DND-41 (cell line): Measurements from ENCODE around the gene ATAD2B.

Experiments
- ATAC-seq: fragments of 200-7000 bp; cut with Tn5 transposase; 3 replicates; pipeline ENCODE4 v1.9.1; 2021; ENCODE audit warnings: low read depth; ENCODE audit not compliant: insufficient read depth
- DNase-seq: peaks from one replicate; pipeline ENCODE4 v3.0.0-alpha.2; 2020
- H2AFZ ChIP-seq: 2 replicates; pipeline ENCODE4 v1.6.0; 2012; ENCODE audit warnings: low read depth, low read length
- H3K27ac ChIP-seq: 2 replicates; pipeline ENCODE4 v1.5.1; 2012; ENCODE audit warnings: low read length, inconsistent platforms
- H3K27me3 ChIP-seq: fragments of 200-600 bp; sonication (generic); 2 replicates; pipeline ENCODE4 v1.6.0; 2012; ENCODE audit warnings: low read length, mild to moderate bottlenecking, inconsistent platforms; ENCODE audit not compliant: insufficient read depth, poor library complexity
- H3K36me3 ChIP-seq: 2 replicates; pipeline ENCODE4 v1.5.1; 2012; ENCODE audit warnings: low read length, inconsistent platforms; ENCODE audit not compliant: insufficient read depth
- H3K4me1 ChIP-seq: 2 replicates; pipeline ENCODE4 v1.5.1; 2012; ENCODE audit warnings: mild to moderate bottlenecking, low read length; ENCODE audit not compliant: insufficient read depth
- H3K4me2 ChIP-seq: 2 replicates; pipeline ENCODE4 v1.6.0; 2012; ENCODE audit warnings: mild to moderate bottlenecking, moderate library complexity, low read length, inconsistent platforms; ENCODE audit not compliant: insufficient read depth
- H3K4me3 ChIP-seq, 2 experiments: fragments of 200-600 bp in 1 of 2; shearing (Covaris generic) in 1 of 2; 2 replicates each; pipeline ENCODE4 v1.5.1; 2012 to 2016; ENCODE audit warnings: inconsistent platforms in 2 of 2, low read length in 2 of 2, mild to moderate bottlenecking in 2 of 2, low read depth in 1 of 2, moderate library complexity in 1 of 2
- H3K79me2 ChIP-seq: 2 replicates; pipeline ENCODE4 v1.6.0; 2012; ENCODE audit warnings: low read length, inconsistent platforms; ENCODE audit not compliant: insufficient read depth
- H3K9ac ChIP-seq: 2 replicates; pipeline ENCODE4 v1.6.0; 2012; ENCODE audit warnings: low read depth, mild to moderate bottlenecking, inconsistent platforms, low read length, moderate library complexity
- H3K9me3 ChIP-seq: 2 replicates; pipeline ENCODE4 v1.5.1; 2012; ENCODE audit warnings: low read length, moderate library complexity, mild to moderate bottlenecking, inconsistent platforms; ENCODE audit not compliant: insufficient read depth, severe bottlenecking
- H4K20me1 ChIP-seq: 2 replicates; pipeline ENCODE4 v1.6.0; 2012; ENCODE audit warnings: low read length; ENCODE audit not compliant: insufficient read depth
- EZH2 ChIP-seq: IDR thresholded peaks from 3 replicates; pipeline ENCODE4 v1.6.1; 2012; ENCODE audit warnings: borderline replicate concordance, low read depth, mild to moderate bottlenecking, moderate library complexity, low read length, inconsistent platforms; ENCODE audit not compliant: severe bottlenecking
- TF ChIP-seq, protein P1 (sequence below): IDR thresholded peaks from 2 replicates; pipeline ENCODE4 v1.5.1; 2012; ENCODE audit warnings: borderline replicate concordance, low read length, moderate library complexity, mild to moderate bottlenecking; ENCODE audit not compliant: poor library complexity, severe bottlenecking; ENCODE audit errors: extremely low read depth

The ATAD2B gene

GRCh38 chr2:23839919-23840578 lies 86.9 kb downstream of the ATAD2B start:
- Histone ChIP-seq H3K27ac (no peak overlapping the region), H4K20me1 (no peaks in the 10 kb centered on the region), H3K4me2 (no peak overlapping the region), H2AFZ (no peak overlapping the region), H3K9me3 (peaks cover 10% of the 10 kb centered on the region), H3K4me1 (no peaks in the 10 kb centered on the region), H3K27me3 (no peaks in the 10 kb centered on the region), H3K9ac (no peak overlapping the region), H3K79me2 (no peaks in the 10 kb centered on the region), H3K36me3 (peaks cover 26% of the 10 kb centered on the region), H3K4me3 (no peak overlapping the region)
- no peak for ATAC-seq
- no peak for DNase-seq
- TF ChIP-seq EZH2, result no peak
- TF ChIP-seq, protein P1, sequence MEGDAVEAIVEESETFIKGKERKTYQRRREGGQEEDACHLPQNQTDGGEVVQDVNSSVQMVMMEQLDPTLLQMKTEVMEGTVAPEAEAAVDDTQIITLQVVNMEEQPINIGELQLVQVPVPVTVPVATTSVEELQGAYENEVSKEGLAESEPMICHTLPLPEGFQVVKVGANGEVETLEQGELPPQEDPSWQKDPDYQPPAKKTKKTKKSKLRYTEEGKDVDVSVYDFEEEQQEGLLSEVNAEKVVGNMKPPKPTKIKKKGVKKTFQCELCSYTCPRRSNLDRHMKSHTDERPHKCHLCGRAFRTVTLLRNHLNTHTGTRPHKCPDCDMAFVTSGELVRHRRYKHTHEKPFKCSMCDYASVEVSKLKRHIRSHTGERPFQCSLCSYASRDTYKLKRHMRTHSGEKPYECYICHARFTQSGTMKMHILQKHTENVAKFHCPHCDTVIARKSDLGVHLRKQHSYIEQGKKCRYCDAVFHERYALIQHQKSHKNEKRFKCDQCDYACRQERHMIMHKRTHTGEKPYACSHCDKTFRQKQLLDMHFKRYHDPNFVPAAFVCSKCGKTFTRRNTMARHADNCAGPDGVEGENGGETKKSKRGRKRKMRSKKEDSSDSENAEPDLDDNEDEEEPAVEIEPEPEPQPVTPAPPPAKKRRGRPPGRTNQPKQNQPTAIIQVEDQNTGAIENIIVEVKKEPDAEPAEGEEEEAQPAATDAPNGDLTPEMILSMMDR, result no peak

DNA sequence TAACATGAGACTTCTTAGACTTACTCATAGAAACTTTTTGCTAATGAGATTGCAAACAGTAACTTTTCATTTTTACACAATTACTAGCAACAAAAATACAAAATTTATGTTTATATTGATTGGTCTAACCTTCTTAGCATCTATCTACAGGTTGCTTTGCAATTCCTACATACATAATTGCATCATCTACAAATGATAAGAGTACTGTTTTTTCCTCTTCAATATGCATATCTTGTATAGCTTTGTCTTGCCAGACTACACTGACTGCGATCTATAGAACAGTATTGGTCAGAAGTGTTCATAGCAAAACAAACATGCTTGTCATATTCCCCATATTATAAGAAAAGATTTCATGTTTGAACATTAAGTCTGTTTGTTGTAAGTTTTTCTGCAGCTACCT lies 87.9 kb downstream of the ATAD2B start:
- Histone ChIP-seq H3K79me2 (no peaks in the 10 kb centered on the region), H3K36me3 (peaks cover 26% of the 10 kb centered on the region), H3K9me3 (peaks cover 8% of the 10 kb centered on the region), H3K27ac (no peak overlapping the region), H4K20me1 (no peaks in the 10 kb centered on the region), H3K9ac (no peak overlapping the region), H3K4me2 (no peak overlapping the region), H3K27me3 (no peaks in the 10 kb centered on the region), H2AFZ (no peak overlapping the region), H3K4me3 (no peak overlapping the region), H3K4me1 (no peaks in the 10 kb centered on the region)
- TF ChIP-seq, protein P1, result no peak
- TF ChIP-seq EZH2, result no peak
- DNase-seq, result no peak
- ATAC-seq, result no peak

GRCh38 chr2:23838581-23838980 lies 88.3 kb downstream of the ATAD2B start:
- Histone ChIP-seq H2AFZ (no peak overlapping the region), H3K4me2 (no peak overlapping the region), H4K20me1 (no peaks in the 10 kb centered on the region), H3K9me3 (peaks cover 8% of the 10 kb centered on the region), H3K9ac (no peak overlapping the region), H3K27ac (no peak overlapping the region), H3K4me1 (no peaks in the 10 kb centered on the region), H3K27me3 (no peaks in the 10 kb centered on the region), H3K36me3 (peaks cover 26% of the 10 kb centered on the region), H3K79me2 (no peaks in the 10 kb centered on the region), H3K4me3 (no peak overlapping the region)
- no peak for TF ChIP-seq EZH2
- TF ChIP-seq, protein P1, result no peak
- DNase-seq (no peak), ATAC-seq (no peak)
